ENCODE measurements around the gene FAM161B.

DNA sequence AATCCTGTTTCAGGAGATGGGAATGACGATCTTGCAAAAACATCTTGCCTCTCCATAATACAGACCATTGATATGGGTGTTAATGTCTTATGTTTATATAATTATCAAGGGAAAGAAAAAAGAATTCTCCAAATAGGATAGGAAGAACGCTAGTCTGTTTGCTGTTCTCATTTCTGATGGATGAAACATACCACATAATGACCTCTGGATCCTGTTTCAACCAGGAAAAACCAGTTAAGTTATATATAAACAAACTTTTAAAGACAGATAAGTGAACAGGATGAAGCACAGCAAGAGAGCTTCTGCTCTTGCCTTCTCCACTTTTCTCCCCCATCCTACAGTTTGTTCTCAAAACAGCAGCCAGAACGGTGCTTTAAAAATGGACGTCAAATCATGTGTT is 28.0 kb upstream of the FAM161B start:
- TF ChIP-seq, protein P1, sequence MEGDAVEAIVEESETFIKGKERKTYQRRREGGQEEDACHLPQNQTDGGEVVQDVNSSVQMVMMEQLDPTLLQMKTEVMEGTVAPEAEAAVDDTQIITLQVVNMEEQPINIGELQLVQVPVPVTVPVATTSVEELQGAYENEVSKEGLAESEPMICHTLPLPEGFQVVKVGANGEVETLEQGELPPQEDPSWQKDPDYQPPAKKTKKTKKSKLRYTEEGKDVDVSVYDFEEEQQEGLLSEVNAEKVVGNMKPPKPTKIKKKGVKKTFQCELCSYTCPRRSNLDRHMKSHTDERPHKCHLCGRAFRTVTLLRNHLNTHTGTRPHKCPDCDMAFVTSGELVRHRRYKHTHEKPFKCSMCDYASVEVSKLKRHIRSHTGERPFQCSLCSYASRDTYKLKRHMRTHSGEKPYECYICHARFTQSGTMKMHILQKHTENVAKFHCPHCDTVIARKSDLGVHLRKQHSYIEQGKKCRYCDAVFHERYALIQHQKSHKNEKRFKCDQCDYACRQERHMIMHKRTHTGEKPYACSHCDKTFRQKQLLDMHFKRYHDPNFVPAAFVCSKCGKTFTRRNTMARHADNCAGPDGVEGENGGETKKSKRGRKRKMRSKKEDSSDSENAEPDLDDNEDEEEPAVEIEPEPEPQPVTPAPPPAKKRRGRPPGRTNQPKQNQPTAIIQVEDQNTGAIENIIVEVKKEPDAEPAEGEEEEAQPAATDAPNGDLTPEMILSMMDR (conservative IDR thresholded peaks at IDR 0.05) = no peak
- TF ChIP-seq ZFX (IDR thresholded peaks at IDR 0.05) = no peak

All from C4-2B (cell line).